CD4-positive, alpha-beta T cell treated with Interleukin-6 for 4 hours (primary cell): ENCODE measurements around the gene RBMS3.

Experiments used
- DNase-seq: peaks from one replicate; pipeline ENCODE4 v3.0.0-alpha.2; 2020; ENCODE audit warnings: mixed read lengths

The RBMS3 gene

GRCh38 chr3:29590461-29590860 is 309.6 kb downstream of the RBMS3 start:
- no peak for DNase-seq

GRCh38 chr3:29591579-29591978 is 310.7 kb downstream of the RBMS3 start:
- no peak for DNase-seq

GRCh38 chr3:29593802-29594201 is 312.9 kb downstream of the RBMS3 start:
- DNase-seq: no peak

- no peak for DNase-seq
Observed at GRCh38 chr3:29594261-29594660, 313.4 kb downstream of the RBMS3 start.

GRCh38 chr3:29597376-29598008 is 316.6 kb downstream of the RBMS3 start:
- DNase-seq: no peak

GRCh38 chr3:29601861-29602585 is 321.2 kb downstream of the RBMS3 start:
- no peak for DNase-seq

GRCh38 chr3:29605845-29606244 is 325.0 kb downstream of the RBMS3 start:
- DNase-seq: no peak

GRCh38 chr3:29606416-29606815 is 325.5 kb downstream of the RBMS3 start:
- no peak for DNase-seq

- no peak for DNase-seq
Observed at GRCh38 chr3:29608414-29609327, 327.8 kb downstream of the RBMS3 start.

GRCh38 chr3:29609328-29609811 is 328.5 kb downstream of the RBMS3 start:
- no peak for DNase-seq

GRCh38 chr3:29610781-29611180 is 329.9 kb downstream of the RBMS3 start:
- DNase-seq: no peak

- no peak for DNase-seq
Observed at GRCh38 chr3:29611252-29611651, 330.4 kb downstream of the RBMS3 start.

- DNase-seq: no peak
Observed at GRCh38 chr3:29612536-29612935, 331.7 kb downstream of the RBMS3 start.

GRCh38 chr3:29614954-29615353 is 334.1 kb downstream of the RBMS3 start:
- no peak for DNase-seq

GRCh38 chr3:29618395-29619282 is 337.8 kb downstream of the RBMS3 start:
- DNase-seq: no peak

- DNase-seq: no peak
Observed at GRCh38 chr3:29619676-29620075, 338.8 kb downstream of the RBMS3 start.

GRCh38 chr3:29627136-29628117 is 346.6 kb downstream of the RBMS3 start:
- DNase-seq: no peak

- DNase-seq: no peak
Observed at GRCh38 chr3:29628795-29629194, 347.9 kb downstream of the RBMS3 start.

- DNase-seq: no peak
Observed at GRCh38 chr3:29635888-29636287, 355.0 kb downstream of the RBMS3 start.

- no peak for DNase-seq
Observed at GRCh38 chr3:29637068-29637467, 356.2 kb downstream of the RBMS3 start.
